HG03432 (cell line): Measurements from ENCODE around the gene RAD18.

ENCODE experiments used
- ATAC-seq: cut with Tn5 transposase; IDR thresholded peaks from one replicate; pipeline ENCODE4 v1.9.1; 2021; ENCODE audit warnings: mild to moderate bottlenecking, moderate library complexity; ENCODE audit not compliant: unreplicated experiment

RAD18 gene

GRCh38 chr3:8966150-8966819 is 3.0 kb upstream of the RAD18 start:
- no peak for ATAC-seq

GRCh38 chr3:8964436-8965370 is 1.4 kb upstream of the RAD18 start:
- ATAC-seq, result no peak

GRCh38 chr3:8962226-8962861 is 928 bp downstream of the RAD18 start:
- no peak for ATAC-seq

DNA sequence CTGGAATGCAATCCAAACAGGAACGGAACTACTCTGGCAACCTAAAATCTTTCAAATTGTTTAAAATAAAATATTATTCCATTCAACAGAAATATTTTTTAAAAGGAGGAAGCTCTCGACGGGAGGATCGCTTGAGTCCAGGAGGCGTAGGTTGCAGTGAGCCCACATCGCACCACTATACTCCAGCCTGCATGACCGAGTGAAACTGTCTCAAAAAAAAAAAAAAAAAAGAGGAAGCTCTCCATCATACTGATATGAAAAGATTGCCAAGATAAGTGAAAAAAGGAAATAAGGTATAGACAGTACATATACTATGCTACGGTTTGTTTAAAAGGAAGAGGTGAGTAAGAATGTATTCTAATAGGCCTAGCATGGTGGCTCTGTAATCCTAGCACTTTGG is 3.6 kb downstream of the RAD18 start:
- no peak for ATAC-seq

- peak; percentile 96 for ATAC-seq
Measured at GRCh38 chr3:8954938-8955763, 8.1 kb downstream of the RAD18 start.

DNA sequence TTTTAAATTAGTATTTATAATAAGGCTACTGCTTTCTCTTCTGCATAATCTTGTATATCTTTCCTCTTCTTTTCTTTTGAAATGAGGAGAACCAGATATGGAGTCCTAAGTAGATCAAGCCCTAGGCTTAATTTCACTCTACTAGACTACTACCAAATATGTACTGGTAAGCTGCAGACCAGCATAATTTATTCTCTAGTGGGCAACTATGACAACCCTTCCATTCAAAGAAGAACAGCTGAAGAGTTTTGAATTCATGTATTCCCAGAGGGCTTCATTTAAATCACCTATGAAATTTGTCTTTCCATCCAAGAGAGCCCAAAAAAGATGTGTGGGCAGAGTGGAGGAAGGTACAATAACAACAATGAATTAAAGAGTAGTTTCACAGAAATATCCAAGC is 10.0 kb downstream of the RAD18 start:
- no peak for ATAC-seq

- no peak for ATAC-seq
Measured at GRCh38 chr3:8952130-8952529, 11.1 kb downstream of the RAD18 start.

DNA sequence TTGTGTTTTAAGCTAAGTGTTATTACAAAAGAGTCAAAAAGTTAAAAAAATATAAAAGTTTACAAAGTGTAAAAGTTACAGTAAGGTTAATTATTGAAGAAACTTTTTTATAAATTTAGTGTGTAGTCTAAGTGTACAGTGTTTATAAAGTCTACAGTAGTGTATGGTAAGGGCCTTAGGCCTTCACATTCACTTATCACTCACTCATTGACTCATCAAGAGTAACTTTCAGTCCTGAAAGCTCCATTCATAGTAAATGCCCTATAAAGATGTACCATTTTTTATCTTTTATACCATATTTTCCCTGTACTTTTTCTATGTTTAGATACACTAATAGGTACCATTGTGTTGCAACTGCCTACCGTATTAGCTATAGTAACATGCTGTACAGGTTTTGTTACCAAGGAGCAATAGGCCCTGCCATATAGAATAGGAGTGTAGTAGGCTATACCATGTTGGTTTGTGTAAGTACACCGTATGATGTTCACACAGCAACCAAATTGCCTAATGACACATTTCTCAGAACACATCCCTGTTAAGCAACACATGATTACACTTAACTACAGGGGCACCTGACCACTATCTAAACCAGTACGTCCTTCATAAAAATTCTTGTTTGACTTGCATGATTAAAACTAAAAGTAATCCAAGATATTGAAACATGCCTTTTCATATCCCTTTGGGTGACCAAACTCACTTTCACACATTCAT is 17.2 kb downstream of the RAD18 start:
- no peak for ATAC-seq

DNA sequence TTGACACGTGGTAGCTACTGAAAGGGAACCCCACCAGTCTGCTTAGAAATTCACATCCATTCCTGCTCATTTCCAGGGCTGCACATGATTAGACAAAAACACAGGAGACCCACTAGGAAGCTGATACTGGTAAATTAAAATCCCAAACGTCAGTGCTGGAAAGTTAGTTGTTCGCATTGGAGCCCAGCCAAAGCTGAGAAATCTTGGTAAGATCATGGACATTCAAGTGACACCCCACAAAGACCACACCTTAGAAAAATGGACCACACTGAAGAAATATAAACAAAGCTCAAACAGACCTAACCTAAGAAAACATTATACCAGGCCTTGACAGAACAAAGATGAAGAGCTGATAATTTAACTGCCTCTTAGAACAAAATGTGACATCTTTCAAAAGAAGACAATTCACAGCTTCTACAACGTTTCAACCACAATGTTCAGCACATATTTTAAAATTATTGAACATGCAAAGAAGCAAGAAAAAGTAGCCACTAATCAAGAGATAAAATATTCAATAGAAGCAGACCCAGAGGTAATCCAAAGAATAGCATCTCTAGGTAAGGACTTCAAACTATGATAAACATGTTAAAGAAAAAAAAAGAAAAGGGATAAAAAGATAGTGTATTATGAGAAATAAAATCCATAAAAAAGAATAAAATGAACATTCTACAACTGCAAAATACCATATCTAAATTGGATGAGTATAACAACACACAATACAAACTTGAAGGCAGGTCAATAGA is 20.4 kb downstream of the RAD18 start:
- ATAC-seq, result no peak

GRCh38 chr3:8942115-8942514 is 21.2 kb downstream of the RAD18 start:
- no peak for ATAC-seq

GRCh38 chr3:8938021-8938420 is 25.3 kb downstream of the RAD18 start:
- ATAC-seq, result no peak

GRCh38 chr3:8937064-8938020 is 25.9 kb downstream of the RAD18 start:
- ATAC-seq, result no peak

- ATAC-seq, result no peak
Measured at GRCh38 chr3:8932507-8932906, 30.8 kb downstream of the RAD18 start.

GRCh38 chr3:8931342-8931741 is 31.9 kb downstream of the RAD18 start:
- ATAC-seq, result no peak

GRCh38 chr3:8929860-8930259 is 33.4 kb downstream of the RAD18 start:
- no peak for ATAC-seq

- no peak for ATAC-seq
Measured at GRCh38 chr3:8914491-8914890, 48.8 kb downstream of the RAD18 start.

- no peak for ATAC-seq
Measured at GRCh38 chr3:8911781-8912180, 51.5 kb downstream of the RAD18 start.

DNA sequence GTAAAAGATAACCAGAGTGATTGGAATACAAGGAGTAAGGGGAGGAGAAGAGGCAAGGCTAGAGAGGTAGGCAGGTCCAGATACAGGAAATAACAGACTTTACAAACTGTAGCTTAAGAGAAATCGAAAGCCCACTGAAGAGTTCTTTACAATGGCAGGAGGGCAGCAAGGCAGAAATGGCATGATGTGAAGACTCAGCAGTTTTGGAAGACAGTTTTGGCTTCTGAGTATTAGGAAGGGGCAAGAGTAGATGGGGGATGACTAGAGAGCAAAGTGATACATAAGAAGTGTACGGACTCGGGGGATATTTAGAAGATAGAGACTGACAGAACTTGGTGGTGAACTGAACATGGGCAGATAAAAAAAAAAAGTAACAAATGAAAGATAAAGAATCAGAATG is 54.1 kb downstream of the RAD18 start:
- ATAC-seq, result no peak
